HEK293T (cell line): Measurements from ENCODE around the gene IFTAP.

Experiments
- ARNT ChIP-seq: fragments of 450-650 bp; IDR thresholded peaks from 2 replicates; pipeline ENCODE4 v1.6.1; 2017; ENCODE audit warnings: mild to moderate bottlenecking
- FOXM1 ChIP-seq: fragments of 450-650 bp; IDR thresholded peaks from 2 replicates; pipeline ENCODE4 v1.6.1; 2017; ENCODE audit warnings: mild to moderate bottlenecking, borderline replicate concordance
- HDGF ChIP-seq: fragments of 450-650 bp; IDR thresholded peaks from 2 replicates; pipeline ENCODE4 v1.6.1; 2017; ENCODE audit warnings: antibody characterized with exemption, borderline replicate concordance
- L3MBTL2 ChIP-seq: fragments of 450-650 bp; conservative IDR thresholded peaks from 2 replicates; pipeline ENCODE4 v1.6.1; 2016; ENCODE audit warnings: mild to moderate bottlenecking
- LEF1 ChIP-seq: fragments of 450-650 bp; IDR thresholded peaks from 2 replicates; pipeline ENCODE4 v1.6.1; 2017; ENCODE audit warnings: mild to moderate bottlenecking, borderline replicate concordance
- PKNOX1 ChIP-seq: fragments of 450-650 bp; IDR thresholded peaks from 2 replicates; pipeline ENCODE4 v1.6.1; 2016
- SP1 ChIP-seq: fragments of 450-650 bp; IDR thresholded peaks from 2 replicates; pipeline ENCODE4 v1.6.1; 2017
- SUZ12 ChIP-seq: fragments of 450-650 bp; IDR thresholded peaks from 2 replicates; pipeline ENCODE4 v1.6.1; 2016; ENCODE audit warnings: mild to moderate bottlenecking
- ZNF384 ChIP-seq: fragments of 450-650 bp; IDR thresholded peaks from 2 replicates; pipeline ENCODE4 v1.6.1; 2016

GRCh38 chr11:36550385-36551115, 43.8 kb upstream of the IFTAP start:
- TF ChIP-seq SP1 (no peak), ZNF384 (no peak), FOXM1 (no peak), HDGF (no peak), PKNOX1 (no peak), SUZ12 (no peak), LEF1 (no peak), ARNT (no peak), L3MBTL2 (no peak)
